Measurements from ENCODE around the gene E2F7. TPM values are rescaled to one million over a fixed set of nuclear protein-coding genes. Genes with fewer than 3 reads are reported as not detected.

The E2F7 gene
- total RNA-seq, 3 donors from 2014 or later, result 0.89 to 4.4 (median 0.90) TPM

DNA sequence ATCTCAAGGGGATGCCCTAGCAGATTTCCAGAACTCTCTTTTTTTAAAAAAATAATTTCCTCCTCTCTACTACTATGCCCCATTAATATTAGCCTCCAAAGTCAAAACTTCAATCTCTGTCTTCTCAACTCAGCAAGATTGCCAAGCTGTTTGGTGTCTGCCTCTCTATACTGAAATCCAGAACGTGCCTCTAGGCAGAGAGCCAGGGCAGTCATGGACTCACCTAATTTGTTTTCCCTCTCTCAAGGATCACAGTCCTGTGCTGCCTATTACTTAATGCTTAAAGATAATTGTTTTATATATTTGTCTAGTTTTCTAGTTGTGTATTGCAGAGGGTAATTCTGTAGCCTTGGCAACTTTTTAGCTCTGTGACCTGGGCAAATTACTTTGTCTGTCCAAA, 74.7 kb downstream of the E2F7 start:
- TF ChIP-seq, protein P1, sequence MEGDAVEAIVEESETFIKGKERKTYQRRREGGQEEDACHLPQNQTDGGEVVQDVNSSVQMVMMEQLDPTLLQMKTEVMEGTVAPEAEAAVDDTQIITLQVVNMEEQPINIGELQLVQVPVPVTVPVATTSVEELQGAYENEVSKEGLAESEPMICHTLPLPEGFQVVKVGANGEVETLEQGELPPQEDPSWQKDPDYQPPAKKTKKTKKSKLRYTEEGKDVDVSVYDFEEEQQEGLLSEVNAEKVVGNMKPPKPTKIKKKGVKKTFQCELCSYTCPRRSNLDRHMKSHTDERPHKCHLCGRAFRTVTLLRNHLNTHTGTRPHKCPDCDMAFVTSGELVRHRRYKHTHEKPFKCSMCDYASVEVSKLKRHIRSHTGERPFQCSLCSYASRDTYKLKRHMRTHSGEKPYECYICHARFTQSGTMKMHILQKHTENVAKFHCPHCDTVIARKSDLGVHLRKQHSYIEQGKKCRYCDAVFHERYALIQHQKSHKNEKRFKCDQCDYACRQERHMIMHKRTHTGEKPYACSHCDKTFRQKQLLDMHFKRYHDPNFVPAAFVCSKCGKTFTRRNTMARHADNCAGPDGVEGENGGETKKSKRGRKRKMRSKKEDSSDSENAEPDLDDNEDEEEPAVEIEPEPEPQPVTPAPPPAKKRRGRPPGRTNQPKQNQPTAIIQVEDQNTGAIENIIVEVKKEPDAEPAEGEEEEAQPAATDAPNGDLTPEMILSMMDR (IDR thresholded peaks at IDR 0.05), result no peak
- H3K9me3 ChIP-seq, result no peaks in the 10 kb centered on the region
- DNase-seq (no peak), ATAC-seq (no peak)
- H3K36me3 ChIP-seq (ENCODE audit: low read depth), result no peaks in the 10 kb centered on the region
- intact Hi-C loops (cut with DNase I, micrococcal nuclease), result no loop called here
- no peaks in the 10 kb centered on the region for H3K4me1 ChIP-seq (ENCODE audit: low read depth)
- H3K4me3 ChIP-seq, result no peak overlapping the region

DNA sequence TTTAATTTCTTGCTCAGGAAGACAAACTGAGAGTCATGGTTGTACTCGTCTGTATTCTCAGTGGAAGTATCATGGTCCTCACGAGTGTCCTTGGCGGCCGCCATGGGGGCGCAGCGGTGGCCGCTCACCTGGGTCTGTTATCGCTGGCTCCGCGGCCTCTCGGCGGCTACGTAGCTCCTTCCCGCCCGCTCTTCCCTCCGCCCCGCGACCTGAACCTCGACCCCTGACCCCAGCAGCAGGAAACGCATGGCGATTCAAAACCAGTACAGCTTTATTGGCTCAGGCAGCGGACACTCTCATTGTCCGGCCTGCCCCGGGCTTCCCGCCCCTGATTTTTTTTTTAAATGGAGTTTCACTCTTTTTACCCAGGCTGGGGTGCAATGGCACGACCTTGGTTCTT, 80.8 kb downstream of the E2F7 start:
- Histone ChIP-seq H3K9me3 (peaks cover 13% of the 10 kb centered on the region), H3K4me3 (no peak overlapping the region), H3K36me3 (ENCODE audit: low read depth) (no peaks in the 10 kb centered on the region), H3K4me1 (ENCODE audit: low read depth) (no peaks in the 10 kb centered on the region)
- intact Hi-C loops (cut with DNase I, micrococcal nuclease), result no loop called here
- no peak for ATAC-seq
- DNase-seq, result no peak
- TF ChIP-seq, protein P1 (IDR thresholded peaks at IDR 0.05), result no peak

DNA sequence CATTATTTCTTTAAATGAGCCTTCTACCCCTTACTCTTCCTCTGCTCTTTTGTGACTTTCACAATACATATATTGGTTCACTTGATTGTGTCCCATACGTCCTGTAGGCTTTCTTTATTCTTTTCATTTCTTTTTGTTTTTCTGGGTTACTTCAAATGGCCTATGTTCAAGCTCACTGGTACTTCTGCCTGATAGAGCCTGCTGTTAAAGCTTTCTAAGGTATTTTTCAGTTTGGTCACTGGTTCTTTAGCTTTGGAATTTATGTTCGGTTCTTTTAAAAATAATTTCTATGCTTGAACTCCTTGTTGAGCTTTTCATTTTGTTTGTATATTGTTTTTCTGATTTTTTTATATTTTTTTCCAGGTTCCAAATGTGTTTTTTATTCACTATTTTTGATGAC, 81.9 kb downstream of the E2F7 start:
- intact Hi-C loops (cut with DNase I, micrococcal nuclease), result no loop called here
- no peak for ATAC-seq
- no peak for DNase-seq
- TF ChIP-seq, protein P1 (IDR thresholded peaks at IDR 0.05), result no peak
- no peaks in the 10 kb centered on the region for H3K4me1 ChIP-seq (ENCODE audit: low read depth)
- peaks cover 13% of the 10 kb centered on the region for H3K9me3 ChIP-seq
- no peaks in the 10 kb centered on the region for H3K36me3 ChIP-seq (ENCODE audit: low read depth)
- no peak overlapping the region for H3K4me3 ChIP-seq

DNA sequence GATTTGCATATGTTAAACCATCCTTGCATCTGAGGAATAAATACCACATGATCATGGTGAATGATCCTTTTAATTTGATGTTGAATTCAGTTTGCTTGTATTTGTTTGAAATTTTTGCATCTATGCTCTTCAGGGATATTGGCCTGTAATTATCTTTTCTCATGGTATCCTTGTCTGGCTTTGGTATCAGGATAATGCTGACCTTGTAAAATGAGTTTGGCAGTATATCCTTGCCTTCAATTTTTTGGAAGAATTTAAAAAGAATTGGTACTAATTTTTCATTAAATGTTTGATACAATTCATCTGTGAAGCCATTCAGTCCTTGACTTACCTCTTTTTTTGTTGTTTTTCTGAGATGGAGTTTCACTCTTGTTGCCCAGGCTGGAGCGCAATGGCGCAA, 85.2 kb downstream of the E2F7 start:
- ATAC-seq (no peak), DNase-seq (no peak)
- Histone ChIP-seq H3K36me3 (ENCODE audit: low read depth) (no peaks in the 10 kb centered on the region), H3K4me3 (no peak overlapping the region), H3K4me1 (ENCODE audit: low read depth) (no peaks in the 10 kb centered on the region), H3K9me3 (peaks cover 13% of the 10 kb centered on the region)
- intact Hi-C loops (cut with DNase I, micrococcal nuclease), result no loop called here
- TF ChIP-seq, protein P1 (IDR thresholded peaks at IDR 0.05), result no peak

DNA sequence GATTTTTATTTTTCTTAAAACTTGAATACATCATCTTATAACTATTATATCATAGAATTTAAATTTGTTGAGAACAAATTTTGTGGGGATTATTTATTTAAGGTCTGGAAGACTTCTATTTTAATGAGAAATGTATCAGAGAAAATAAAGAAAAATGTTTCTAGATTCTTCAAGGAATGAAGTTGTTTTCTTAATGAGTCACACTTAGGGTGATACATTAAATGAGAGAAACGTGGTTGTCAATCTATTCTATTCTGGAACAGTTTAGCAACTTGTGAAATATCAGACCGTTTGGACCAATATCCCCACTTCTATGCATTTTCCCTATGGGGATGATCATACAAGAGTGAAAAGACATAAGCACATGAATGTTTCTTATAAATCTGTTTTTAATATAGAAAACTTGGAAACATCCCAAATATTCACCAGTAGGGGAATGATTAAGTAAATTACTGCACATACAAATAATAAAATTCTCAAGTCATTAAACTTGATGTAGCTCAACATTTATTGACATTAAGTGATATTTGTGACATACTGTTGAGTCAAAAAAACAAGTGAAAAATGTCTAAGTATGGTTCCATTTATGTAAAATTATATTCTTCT, 88.5 kb downstream of the E2F7 start:
- H3K4me1 ChIP-seq (ENCODE audit: low read depth), result no peaks in the 10 kb centered on the region
- TF ChIP-seq, protein P1 (IDR thresholded peaks at IDR 0.05), result no peak
- DNase-seq (no peak), ATAC-seq (no peak)
- intact Hi-C loops (cut with DNase I, micrococcal nuclease), result no loop called here
- H3K4me3 ChIP-seq, result no peak overlapping the region
- no peaks in the 10 kb centered on the region for H3K9me3 ChIP-seq
- H3K36me3 ChIP-seq (ENCODE audit: low read depth), result no peaks in the 10 kb centered on the region

Other genes starting within 250 kb of the E2F7 start
- gene CSRP2, start 186.6 kb downstream of the E2F7 start, total RNA-seq, result 10 to 100 TPM in 1 of 3 donors, 1 to 10 TPM in 2; 2.5 to 13.1 (median 6.5) TPM